OCI-LY3 (cell line): ENCODE measurements around the gene SOWAHA.

ENCODE experiments used
- H2AFZ ChIP-seq: fragments of 200-600, 300-600 bp; shearing (Covaris generic); 2 replicates; pipeline ENCODE4 v1.6.0; 2014; ENCODE audit warnings: antibody characterized with exemption, low read depth, low read length
- H3K27ac ChIP-seq: fragments of 200-600, 300-600 bp; sonication (generic); 2 replicates; pipeline ENCODE4 v1.5.1; 2014; ENCODE audit warnings: mild to moderate bottlenecking, low read length, moderate library complexity, mixed read lengths
- H3K27me3 ChIP-seq: fragments of 200-600, 300-600 bp; sonication (generic); 2 replicates; pipeline ENCODE4 v1.6.1; 2014; ENCODE audit warnings: low read depth, low read length, mixed read lengths
- H3K36me3 ChIP-seq: fragments of 200-600, 300-600 bp; sonication (generic); replicated peaks from 2 replicates; pipeline ENCODE3; 2014; ENCODE audit warnings: low read depth, low read length, mixed read lengths
- H3K4me1 ChIP-seq: fragments of 300-600, 200-600 bp; sonication (generic); 2 replicates; pipeline ENCODE4 v1.6.1; 2014; ENCODE audit warnings: low read length, mixed read lengths
- H3K4me2 ChIP-seq: fragments of 200-600, 300-600 bp; sonication (generic); 2 replicates; pipeline ENCODE4 v1.6.1; 2014; ENCODE audit warnings: low read length, mixed read lengths
- H3K4me3 ChIP-seq: fragments of 300-600, 200-600 bp; sonication (generic); 2 replicates; pipeline ENCODE4 v1.5.1; 2014; ENCODE audit warnings: antibody characterized with exemption, mild to moderate bottlenecking, low read length, moderate library complexity
- H3K79me2 ChIP-seq: fragments of 300-600, 200-600 bp; shearing (Covaris generic); 2 replicates; pipeline ENCODE4 v1.6.1; 2014; ENCODE audit warnings: mild to moderate bottlenecking, low read length, mixed read lengths
- H3K9ac ChIP-seq: fragments of 300-600, 200-600 bp; shearing (Covaris generic); 2 replicates; pipeline ENCODE4 v1.6.0; 2014; ENCODE audit warnings: mild to moderate bottlenecking, low read length, moderate library complexity
- H3K9me3 ChIP-seq: fragments of 200-600, 300-600 bp; shearing (Covaris generic); 2 replicates; pipeline ENCODE4 v1.6.1; 2014; ENCODE audit warnings: low read length, mixed read lengths; ENCODE audit not compliant: insufficient read depth
- H4K20me1 ChIP-seq: fragments of 200-600, 300-600 bp; sonication (generic); 2 replicates; pipeline ENCODE4 v1.6.1; 2016; ENCODE audit warnings: low read length, mixed read lengths; ENCODE audit not compliant: insufficient read depth
- EZH2phosphoT487 ChIP-seq: fragments of 200-600 bp; shearing (Covaris generic); IDR thresholded peaks from 2 replicates; pipeline ENCODE4 v1.6.1; 2018; ENCODE audit warnings: antibody characterized with exemption, mixed run types, low read depth
- TF ChIP-seq, protein P1 (sequence below): fragments of 200-600, 300-600 bp; sonication (generic); IDR thresholded peaks from 2 replicates; pipeline ENCODE4 v1.5.1; 2014; ENCODE audit warnings: antibody characterized with exemption, low read length, low read depth

Gene SOWAHA

DNA sequence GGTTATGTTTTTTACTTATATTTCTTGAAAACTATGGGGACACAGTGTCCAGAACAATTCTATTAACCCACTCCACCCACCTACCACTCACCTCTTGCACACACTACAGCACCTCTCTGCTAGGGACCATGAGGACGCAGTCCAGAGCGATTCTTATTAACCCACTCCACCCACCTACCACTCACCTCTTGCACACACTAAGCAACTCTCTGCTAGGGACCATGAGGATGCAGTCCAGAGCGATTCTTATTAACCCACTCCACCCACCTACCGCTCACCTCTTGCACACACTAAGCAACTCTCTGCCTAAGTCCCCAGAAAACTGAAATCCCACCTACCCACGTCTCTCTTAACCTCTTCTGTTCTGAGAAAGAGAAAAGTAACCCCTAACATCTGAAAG lies 19.5 kb downstream of the SOWAHA start:
- H3K4me3 ChIP-seq, result no peak overlapping the region
- H4K20me1 ChIP-seq, result no peaks in the 10 kb centered on the region
- no peaks in the 10 kb centered on the region for H3K36me3 ChIP-seq
- H3K4me1 ChIP-seq, result 0 out of 2 replicates have a peak, but pooled peaks cover 3% of the 10 kb centered on the region
- no peak overlapping the region for H2AFZ ChIP-seq
- H3K27ac ChIP-seq, result no peak overlapping the region
- no peaks in the 10 kb centered on the region for H3K79me2 ChIP-seq
- H3K27me3 ChIP-seq, result no peaks in the 10 kb centered on the region
- no peak overlapping the region for H3K9ac ChIP-seq
- no peak overlapping the region for H3K4me2 ChIP-seq
- TF ChIP-seq EZH2phosphoT487, result no peak
- TF ChIP-seq, protein P1, sequence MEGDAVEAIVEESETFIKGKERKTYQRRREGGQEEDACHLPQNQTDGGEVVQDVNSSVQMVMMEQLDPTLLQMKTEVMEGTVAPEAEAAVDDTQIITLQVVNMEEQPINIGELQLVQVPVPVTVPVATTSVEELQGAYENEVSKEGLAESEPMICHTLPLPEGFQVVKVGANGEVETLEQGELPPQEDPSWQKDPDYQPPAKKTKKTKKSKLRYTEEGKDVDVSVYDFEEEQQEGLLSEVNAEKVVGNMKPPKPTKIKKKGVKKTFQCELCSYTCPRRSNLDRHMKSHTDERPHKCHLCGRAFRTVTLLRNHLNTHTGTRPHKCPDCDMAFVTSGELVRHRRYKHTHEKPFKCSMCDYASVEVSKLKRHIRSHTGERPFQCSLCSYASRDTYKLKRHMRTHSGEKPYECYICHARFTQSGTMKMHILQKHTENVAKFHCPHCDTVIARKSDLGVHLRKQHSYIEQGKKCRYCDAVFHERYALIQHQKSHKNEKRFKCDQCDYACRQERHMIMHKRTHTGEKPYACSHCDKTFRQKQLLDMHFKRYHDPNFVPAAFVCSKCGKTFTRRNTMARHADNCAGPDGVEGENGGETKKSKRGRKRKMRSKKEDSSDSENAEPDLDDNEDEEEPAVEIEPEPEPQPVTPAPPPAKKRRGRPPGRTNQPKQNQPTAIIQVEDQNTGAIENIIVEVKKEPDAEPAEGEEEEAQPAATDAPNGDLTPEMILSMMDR, result no peak
- no peaks in the 10 kb centered on the region for H3K9me3 ChIP-seq

- Histone ChIP-seq H3K9me3 (no peaks in the 10 kb centered on the region), H3K4me2 (no peak overlapping the region), H3K4me1 (0 out of 2 replicates have a peak, but pooled peaks cover 3% of the 10 kb centered on the region), H3K27me3 (no peaks in the 10 kb centered on the region), H3K9ac (no peak overlapping the region), H3K27ac (no peak overlapping the region), H4K20me1 (no peaks in the 10 kb centered on the region), H2AFZ (no peak overlapping the region), H3K36me3 (no peaks in the 10 kb centered on the region), H3K4me3 (no peak overlapping the region), H3K79me2 (no peaks in the 10 kb centered on the region)
- TF ChIP-seq EZH2phosphoT487, result no peak
- TF ChIP-seq, protein P1, result no peak
These were observed 21.0 kb downstream of the SOWAHA start for GRCh38 chr5:132834057-132834456.

DNA sequence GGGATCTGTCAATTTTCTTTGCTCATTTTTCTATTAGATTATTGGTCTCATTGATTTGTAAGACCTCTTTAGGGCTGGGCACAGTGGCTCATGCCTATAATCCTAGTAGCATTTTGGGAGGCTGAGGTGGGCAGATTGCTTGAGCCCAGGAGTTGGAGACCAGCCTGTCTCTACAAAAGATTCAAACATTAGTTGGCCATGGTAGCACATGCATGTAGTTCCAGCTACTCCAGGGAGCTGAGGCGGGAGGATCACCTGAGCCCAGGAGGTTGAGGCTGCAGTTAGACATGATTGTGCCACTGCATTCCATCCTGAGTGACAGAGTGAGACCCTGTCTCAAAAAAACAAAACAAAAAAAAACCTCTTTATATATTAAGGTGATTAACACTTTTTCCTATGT lies 23.8 kb downstream of the SOWAHA start:
- Histone ChIP-seq H2AFZ (no peak overlapping the region), H3K4me1 (no peaks in the 10 kb centered on the region), H3K79me2 (no peaks in the 10 kb centered on the region), H3K27ac (no peak overlapping the region), H3K27me3 (no peaks in the 10 kb centered on the region), H4K20me1 (no peaks in the 10 kb centered on the region), H3K9ac (no peak overlapping the region), H3K4me2 (no peak overlapping the region), H3K9me3 (no peaks in the 10 kb centered on the region), H3K36me3 (no peaks in the 10 kb centered on the region), H3K4me3 (no peak overlapping the region)
- TF ChIP-seq EZH2phosphoT487, result no peak

- Histone ChIP-seq H3K4me1 (no peaks in the 10 kb centered on the region), H4K20me1 (no peaks in the 10 kb centered on the region), H3K9me3 (no peaks in the 10 kb centered on the region), H3K9ac (no peak overlapping the region), H3K36me3 (no peaks in the 10 kb centered on the region), H3K4me2 (no peak overlapping the region), H3K27me3 (no peaks in the 10 kb centered on the region), H2AFZ (no peak overlapping the region), H3K4me3 (no peak overlapping the region), H3K79me2 (no peaks in the 10 kb centered on the region), H3K27ac (no peak overlapping the region)
- TF ChIP-seq EZH2phosphoT487, result no peak
- TF ChIP-seq, protein P1, result no peak
These were observed 24.8 kb downstream of the SOWAHA start for GRCh38 chr5:132837868-132838267.
